ENCODE data around the gene IQCK. TPM values are rescaled to one million over a fixed set of nuclear protein-coding genes. Genes with fewer than 3 reads are reported as not detected.
A peak's percentile ranks its signal among the peaks of the same experiment; 100 is the strongest.

IQCK gene
- total RNA-seq, 2 donors from 2014 or later: 17.5 to 18.1 TPM

- no peaks in the 10 kb centered on the region for H3K9me3 ChIP-seq
- H3K4me1 ChIP-seq (ENCODE audit: control insufficient read depth in 1 of 2, low read depth in 2 of 2): no peaks in the 10 kb centered on the region
- no peak for DNase-seq (ENCODE audit: low spot score)
- H3K27ac ChIP-seq: no peak overlapping the region
- no peaks in the 10 kb centered on the region for H3K36me3 ChIP-seq
- H3K4me3 ChIP-seq: no peak overlapping the region
- no peaks in the 10 kb centered on the region for H3K27me3 ChIP-seq (replicated peaks; ENCODE audit: insufficient read depth)
- no peak for TF ChIP-seq CTCF (IDR thresholded peaks at IDR 0.05)
- ATAC-seq (ENCODE audit: insufficient number of reproducible peaks, low FRiP score, low read depth): no peak
Measured at GRCh38 chr16:19901164-19901563, 183.1 kb downstream of the IQCK start.

GRCh38 chr16:19907161-19907992 lies 189.3 kb downstream of the IQCK start:
- H3K27ac ChIP-seq: no peak overlapping the region
- ATAC-seq (ENCODE audit: insufficient number of reproducible peaks, low FRiP score, low read depth): no peak
- H3K9me3 ChIP-seq: no peaks in the 10 kb centered on the region
- H3K36me3 ChIP-seq: no peaks in the 10 kb centered on the region
- peak overlapping the region; percentile 20 for H3K4me3 ChIP-seq
- TF ChIP-seq CTCF (IDR thresholded peaks at IDR 0.05): peak; percentile 89
- no peak for DNase-seq (ENCODE audit: low spot score)
- H3K27me3 ChIP-seq (replicated peaks; ENCODE audit: insufficient read depth): no peaks in the 10 kb centered on the region
- peaks cover 0 to 3% of the 10 kb centered on the region in 2 donors for H3K4me1 ChIP-seq (ENCODE audit: control insufficient read depth in 1 of 2, low read depth in 2 of 2)

Other genes with a start within 250 kb of the IQCK start
- 10 to 100 TPM; 47.8 to 49.7 TPM for gene GDE1, start 196.2 kb upstream of the IQCK start, total RNA-seq
- 10 to 100 TPM; 20.4 to 30.7 TPM for gene CCP110, start 194.3 kb upstream of the IQCK start, total RNA-seq
- gene VPS35L, start 162.6 kb upstream of the IQCK start, total RNA-seq: 10 to 100 TPM; 38.2 to 41.6 TPM
- gene KNOP1, start within 50 bp of the IQCK start, total RNA-seq: 10 to 100 TPM in 1 of 2 donors, 1 to 10 TPM in 1; 6.5 to 10.6 TPM
- gene GPRC5B, start 166.6 kb downstream of the IQCK start, total RNA-seq: 10 to 100 TPM in 1 of 2 donors, 1 to 10 TPM in 1; 9.6 to 16.1 TPM